HG02970 (cell line): ENCODE data around the gene AEBP2.
"Not testable (repeated sequence)": the region's sequence is repeated elsewhere in the genome, so short reads cannot be mapped to it uniquely, and the experiment has no call there.

Source experiments
- ATAC-seq: cut with Tn5 transposase; IDR thresholded peaks from one replicate; pipeline ENCODE4 v1.9.1; 2021; ENCODE audit warnings: mild to moderate bottlenecking, moderate library complexity, moderate number of reproducible peaks; ENCODE audit not compliant: unreplicated experiment, low FRiP score

Gene AEBP2

GRCh38 chr12:19421503-19422282 is 17.6 kb upstream of the AEBP2 start:
- no peak for ATAC-seq

- ATAC-seq, result no peak
These were observed 15.9 kb upstream of the AEBP2 start for GRCh38 chr12:19423166-19423930.

- ATAC-seq, result no peak
These were observed 11.0 kb upstream of the AEBP2 start for GRCh38 chr12:19428246-19428645.

GRCh38 chr12:19429491-19429890 is 9.8 kb upstream of the AEBP2 start:
- ATAC-seq, result not testable (repeated sequence)

GRCh38 chr12:19430988-19431387 is 8.3 kb upstream of the AEBP2 start:
- no peak for ATAC-seq

- ATAC-seq, result no peak
These were observed 7.6 kb upstream of the AEBP2 start for GRCh38 chr12:19431407-19432308.

- no peak for ATAC-seq
These were observed 6.8 kb upstream of the AEBP2 start for GRCh38 chr12:19432309-19433170.

GRCh38 chr12:19434538-19434937 is 4.8 kb upstream of the AEBP2 start:
- no peak for ATAC-seq

- no peak for ATAC-seq
These were observed 3.3 kb upstream of the AEBP2 start for GRCh38 chr12:19435831-19436497.

- no peak for ATAC-seq
These were observed 2.4 kb upstream of the AEBP2 start for GRCh38 chr12:19436931-19437330.

- no peak for ATAC-seq
These were observed 1.3 kb upstream of the AEBP2 start for GRCh38 chr12:19437996-19438395.

GRCh38 chr12:19440019-19440858 is 947 bp downstream of the AEBP2 start:
- peak; percentile 34 for ATAC-seq

- ATAC-seq, result no peak
These were observed 1.6 kb downstream of the AEBP2 start for GRCh38 chr12:19440916-19441315.

- ATAC-seq, result no peak
These were observed 4.3 kb downstream of the AEBP2 start for GRCh38 chr12:19443585-19443984.

- no peak for ATAC-seq
These were observed 4.8 kb downstream of the AEBP2 start for GRCh38 chr12:19444097-19444496.

GRCh38 chr12:19447386-19447785 is 8.1 kb downstream of the AEBP2 start:
- ATAC-seq, result no peak

- ATAC-seq, result no peak
These were observed 10.5 kb downstream of the AEBP2 start for GRCh38 chr12:19449814-19450213.

GRCh38 chr12:19450362-19450761 is 11.1 kb downstream of the AEBP2 start:
- no peak for ATAC-seq
